Activated CD4-positive, alpha-beta T cell treated with anti-CD3 and anti-CD28 coated beads for 36 hours (primary cell): Measurements from ENCODE around the gene BUD31. TPM values are rescaled to one million over a fixed set of nuclear protein-coding genes. Genes with fewer than 3 reads are reported as not detected.
"Not testable (repeated sequence)": the region's sequence is repeated elsewhere in the genome, so short reads cannot be mapped to it uniquely, and the experiment has no call there.

Experiments
- ATAC-seq: fragments of 200-7000 bp; cut with Tn5 transposase; one replicate; pipeline ENCODE4 v1.10.0; 2021; ENCODE audit warnings: mild to moderate bottlenecking, moderate library complexity
- CTCF ChIA-PET: fragments of 350-600 bp; sonication (Branson Sonifier 250); formaldehyde crosslinking; loops from one replicate; lab custom pipeline; 2021; ENCODE audit warnings: antibody characterized with exemption; lab: Charles Lee
- POLR2A ChIA-PET: fragments of 350-600 bp; sonication (Branson Sonifier 250); formaldehyde crosslinking; loops from one replicate; lab custom pipeline; 2021; ENCODE audit warnings: antibody characterized with exemption, inconsistent platforms; lab: Charles Lee
- DNase-seq: peaks from one replicate; pipeline ENCODE4 v3.0.0-alpha.2; 2020
- H3K27ac Mint-ChIP-seq: one replicate; pipeline ENCODE4 v1.8.0; 2021; ENCODE audit warnings: mixed read lengths
- H3K27me3 Mint-ChIP-seq: one replicate; pipeline ENCODE4 v1.8.0; 2021; ENCODE audit warnings: mixed read lengths
- H3K36me3 Mint-ChIP-seq: one replicate; pipeline ENCODE4 v1.8.0; 2021; ENCODE audit warnings: low read depth, mixed read lengths
- H3K4me1 Mint-ChIP-seq: one replicate; pipeline ENCODE4 v1.8.0; 2021; ENCODE audit warnings: mixed read lengths
- H3K4me3 Mint-ChIP-seq: one replicate; pipeline ENCODE4 v1.8.0; 2021; ENCODE audit warnings: mild to moderate bottlenecking, moderate library complexity, mixed read lengths
- H3K9me3 Mint-ChIP-seq: one replicate; pipeline ENCODE4 v1.8.0; 2021; ENCODE audit warnings: low read depth, mixed read lengths
- intact Hi-C, 2 experiments: fragments of 100-400 bp; cut with DNase I in 1 of 2; cut with micrococcal nuclease in 1 of 2; formaldehyde crosslinking; loops; one replicate each; pipeline versions ENCODE4 v1.14.2 to v1.15.1; 2022 to 2024; cut with DNase I, micrococcal nuclease
- total RNA-seq, 2 experiments: library from RNA; stranded (reverse); gene quantifications; one replicate each; pipeline ENCODE4 v1.2.3, GENCODE V29; 2021

BUD31 gene
- total RNA-seq, 2 experiments from 2014 or later: 140 to 190 TPM

GRCh38 chr7:99429756-99430155, 21.0 kb downstream of the BUD31 start:
- ChIA-PET POLR2A (interaction anchor here (0.6 kb wide), 1 partner anchor 11 kb away, joined by 3 read pairs; no protein-coding TSS in a partner anchor), CTCF (no interaction called here)
- Mint-ChIP-seq H3K4me1 (peaks cover 5% of the 10 kb centered on the region), H3K27me3 (no peaks in the 10 kb centered on the region), H3K4me3 (no peak overlapping the region), H3K27ac (no peak overlapping the region), H3K9me3 (no peaks in the 10 kb centered on the region), H3K36me3 (peaks cover 14% of the 10 kb centered on the region)
- intact Hi-C loops: no loop called here
- ATAC-seq (no peak), DNase-seq (no peak)

- H3K27me3 Mint-ChIP-seq, DNase-seq, H3K4me1 Mint-ChIP-seq, H3K4me3 Mint-ChIP-seq, H3K9me3 Mint-ChIP-seq, CTCF ChIA-PET, H3K27ac Mint-ChIP-seq, ATAC-seq, intact Hi-C loops, POLR2A ChIA-PET: not testable (repeated sequence)
- H3K36me3 Mint-ChIP-seq: peaks cover 15% of the 10 kb centered on the region
Observed at GRCh38 chr7:99431756-99432540, 23.2 kb downstream of the BUD31 start.

- no peak overlapping the region for H3K27ac Mint-ChIP-seq
- H3K36me3 Mint-ChIP-seq: peaks cover 15% of the 10 kb centered on the region
- ChIA-PET POLR2A (no interaction called here), CTCF (interaction anchor here (0.6 kb wide), 1 partner anchor 210 kb away, joined by 4 read pairs; no protein-coding TSS in a partner anchor)
- DNase-seq (no peak), ATAC-seq (no peak)
- H3K27me3 Mint-ChIP-seq: no peaks in the 10 kb centered on the region
- no peaks in the 10 kb centered on the region for H3K9me3 Mint-ChIP-seq
- no peak overlapping the region for H3K4me3 Mint-ChIP-seq
- peaks cover 15% of the 10 kb centered on the region for H3K4me1 Mint-ChIP-seq
- intact Hi-C loops: no loop called here
Observed at GRCh38 chr7:99433158-99433557, 24.4 kb downstream of the BUD31 start.

- peaks cover 23% of the 10 kb centered on the region for H3K36me3 Mint-ChIP-seq
- POLR2A ChIA-PET: interaction anchor here (0.6 kb wide), 1 partner anchor 48 kb away, joined by 5 read pairs; no protein-coding TSS in a partner anchor
- H3K27me3 Mint-ChIP-seq: no peaks in the 10 kb centered on the region
- peak overlapping the region; percentile 91 for H3K4me3 Mint-ChIP-seq
- peak overlapping the region; percentile 98 for H3K27ac Mint-ChIP-seq
- peaks cover 33% of the 10 kb centered on the region for H3K4me1 Mint-ChIP-seq
- H3K9me3 Mint-ChIP-seq: no peaks in the 10 kb centered on the region
- CTCF ChIA-PET: interaction anchor here (1.4 kb wide), 1 partner anchor 29 kb away, joined by 4 read pairs; the partner anchor contains the start of genes BUD31 and PDAP1
- ATAC-seq: peak; percentile 17
- DNase-seq: no peak
- intact Hi-C loops: loop anchor here (1.0 to 5.0 kb wide), 9 partner anchors 28 to 481 kb away; partner anchors contain the start of genes ATP5MF (in 2 of the 2), BUD31 (in 2 of the 2), PDAP1 (in 2 of the 2) and ZKSCAN5 (in 2 of the 2)
Observed at GRCh38 chr7:99437946-99438572, 29.3 kb downstream of the BUD31 start.

GRCh38 chr7:99438573-99439480, 30.1 kb downstream of the BUD31 start, which contains the start of the genes CPSF4 and PTCD1:
TSS of gene CPSF4 (plus strand) at chr7:99438943. CDS start at chr7:99439083, 140 bp downstream.
TSS of gene PTCD1 (minus strand) at chr7:99438798. CDS start at chr7:99435242, 3,556 bp downstream.
- ChIA-PET POLR2A (interaction anchor here (0.6 kb wide), 1 partner anchor 49 kb away, joined by 5 read pairs; no protein-coding TSS in a partner anchor), CTCF (interaction anchor here (1.2 to 1.4 kb wide), 2 partner anchors 23 to 30 kb away, joined by 4 read pairs; partner anchors contain the start of genes BUD31 and PDAP1)
- intact Hi-C loops: loop anchor here (1.0 to 5.0 kb wide), 9 partner anchors 27 to 480 kb away; partner anchors contain the start of genes ATP5MF (in 2 of the 2), BUD31 (in 2 of the 2), PDAP1 (in 2 of the 2) and ZKSCAN5 (in 2 of the 2)
- Mint-ChIP-seq H3K27me3 (no peaks in the 10 kb centered on the region), H3K4me1 (peaks cover 36% of the 10 kb centered on the region), H3K27ac (peak within 1 kb of the TSS; percentile 98), H3K4me3 (peak within 1 kb of the TSS; percentile 91), H3K9me3 (no peaks in the 10 kb centered on the region), H3K36me3 (peaks cover 23% of the 10 kb centered on the region)
- ATAC-seq: peak; percentile 93
- peak; percentile 96 for DNase-seq

GRCh38 chr7:99440195-99440594, 31.4 kb downstream of the BUD31 start:
- no peak for ATAC-seq
- ChIA-PET CTCF (no interaction called here), POLR2A (no interaction called here)
- intact Hi-C loops: no loop called here
- no peak overlapping the region for H3K27ac Mint-ChIP-seq
- peaks cover 26% of the 10 kb centered on the region for H3K36me3 Mint-ChIP-seq
- DNase-seq: no peak
- H3K4me1 Mint-ChIP-seq: peaks cover 36% of the 10 kb centered on the region
- no peaks in the 10 kb centered on the region for H3K27me3 Mint-ChIP-seq
- H3K4me3 Mint-ChIP-seq: peak overlapping the region; percentile 91
- H3K9me3 Mint-ChIP-seq: no peaks in the 10 kb centered on the region

- H3K9me3 Mint-ChIP-seq: no peaks in the 10 kb centered on the region
- peaks cover 11% of the 10 kb centered on the region for H3K4me1 Mint-ChIP-seq
- DNase-seq (no peak), ATAC-seq (no peak)
- intact Hi-C loops: no loop called here
- H3K36me3 Mint-ChIP-seq: peaks cover 59% of the 10 kb centered on the region
- H3K27ac Mint-ChIP-seq: no peak overlapping the region
- no peaks in the 10 kb centered on the region for H3K27me3 Mint-ChIP-seq
- CTCF ChIA-PET: interaction anchor here (0.6 to 0.7 kb wide), 2 partner anchors 420 to 533 kb away, joined by 3 to 5 read pairs; no protein-coding TSS in a partner anchor
- H3K4me3 Mint-ChIP-seq: no peak overlapping the region
- POLR2A ChIA-PET: interaction anchor here (0.6 kb wide), 1 partner anchor 9 kb away, joined by 3 read pairs; no protein-coding TSS in a partner anchor
Observed at GRCh38 chr7:99446096-99446495, 37.3 kb downstream of the BUD31 start.

GRCh38 chr7:99447943-99448342, 39.2 kb downstream of the BUD31 start:
- intact Hi-C loops: no loop called here
- Mint-ChIP-seq H3K4me3 (no peak overlapping the region), H3K9me3 (no peaks in the 10 kb centered on the region), H3K27me3 (no peaks in the 10 kb centered on the region), H3K36me3 (peaks cover 53% of the 10 kb centered on the region), H3K27ac (no peak overlapping the region), H3K4me1 (peaks cover 3% of the 10 kb centered on the region)
- ATAC-seq (no peak), DNase-seq (peak; percentile 27)
- ChIA-PET CTCF (interaction anchor here (0.5 to 0.7 kb wide), 2 partner anchors 39 to 1257 kb away, joined by 3 read pairs; no protein-coding TSS in a partner anchor), POLR2A (no interaction called here)

GRCh38 chr7:99448855-99449254, 40.1 kb downstream of the BUD31 start:
- Mint-ChIP-seq H3K4me1 (no peaks in the 10 kb centered on the region), H3K9me3 (no peaks in the 10 kb centered on the region), H3K27me3 (no peaks in the 10 kb centered on the region), H3K36me3 (peaks cover 50% of the 10 kb centered on the region), H3K27ac (no peak overlapping the region), H3K4me3 (no peak overlapping the region)
- ATAC-seq (no peak), DNase-seq (no peak)
- CTCF ChIA-PET: interaction anchor here (0.6 kb wide), 1 partner anchor 392 kb away, joined by 4 read pairs; no protein-coding TSS in a partner anchor
- intact Hi-C loops: no loop called here
- POLR2A ChIA-PET: interaction anchor here (0.6 kb wide), 1 partner anchor 86 kb away, joined by 3 read pairs; no protein-coding TSS in a partner anchor

GRCh38 chr7:99449326-99449725, 40.6 kb downstream of the BUD31 start:
- H3K9me3 Mint-ChIP-seq: no peaks in the 10 kb centered on the region
- H3K4me3 Mint-ChIP-seq: no peak overlapping the region
- H3K27ac Mint-ChIP-seq: peak overlapping the region; percentile 37
- DNase-seq: no peak
- ChIA-PET CTCF (interaction anchor here (0.6 kb wide), 1 partner anchor 392 kb away, joined by 4 read pairs; no protein-coding TSS in a partner anchor), POLR2A (interaction anchor here (0.6 kb wide), 1 partner anchor 86 kb away, joined by 3 read pairs; no protein-coding TSS in a partner anchor)
- intact Hi-C loops: no loop called here
- H3K4me1 Mint-ChIP-seq: no peaks in the 10 kb centered on the region
- no peaks in the 10 kb centered on the region for H3K27me3 Mint-ChIP-seq
- ATAC-seq: no peak
- H3K36me3 Mint-ChIP-seq: peaks cover 51% of the 10 kb centered on the region
